ENCODE results near the gene TENM4.

- TF ChIP-seq CTCF (IDR thresholded peaks at IDR 0.05) (no peak), POLR2A (IDR thresholded peaks at IDR 0.05) (no peak)
These were observed 475.4 kb downstream of the TENM4 start for GRCh38 chr11:78965432-78965831.

All from Peyer's patch (tissue), 4 donors.